HFFc6 (cell line): Measurements from ENCODE around the gene KREMEN2. TPM values are rescaled to one million over a fixed set of nuclear protein-coding genes. Genes with fewer than 3 reads are reported as not detected.

Experiments
- DNase-seq: peaks from one replicate; pipeline ENCODE4 v3.0.0-alpha.2; 2018
- H3K27ac Mint-ChIP-seq: 2 replicates; pipeline ENCODE4 v1.8.0; 2020; ENCODE audit warnings: mild to moderate bottlenecking, mixed read lengths
- H3K27me3 Mint-ChIP-seq: 2 replicates; pipeline ENCODE4 v1.8.0; 2021; ENCODE audit warnings: mild to moderate bottlenecking, moderate library complexity, mixed read lengths; ENCODE audit not compliant: insufficient read depth
- H3K36me3 Mint-ChIP-seq: 2 replicates; pipeline ENCODE4 v1.8.0; 2021; ENCODE audit warnings: low read depth, mixed read lengths
- H3K4me1 Mint-ChIP-seq: 2 replicates; pipeline ENCODE4 v1.8.0; 2020; ENCODE audit warnings: low read depth, mixed read lengths
- H3K4me3 Mint-ChIP-seq: 2 replicates; pipeline ENCODE4 v1.8.0; 2020; ENCODE audit warnings: mild to moderate bottlenecking, moderate library complexity, mixed read lengths
- H3K9me3 Mint-ChIP-seq: 2 replicates; pipeline ENCODE4 v1.8.0; 2020; ENCODE audit warnings: mild to moderate bottlenecking, mixed read lengths
- total RNA-seq, 6 experiments: library from RNA; stranded (reverse); fragmentation: NEBNext Ultra II Directional; extraction: Animal tissue kit (Norgen Biotek cat#: 25700); gene quantifications; 2 replicates in 1 of 6; 3 replicates in 5 of 6; pipeline ENCODE4 v1.2.3, GENCODE V29; 2021
- TF ChIP-seq, protein P1 (sequence below): fragments of 200-600 bp; sonication (generic); IDR thresholded peaks from 2 replicates; pipeline ENCODE4 v1.5.0; 2021; ENCODE audit warnings: antibody characterized with exemption, mild to moderate bottlenecking

KREMEN2 gene
- total RNA-seq, 6 experiments from 2014 or later: not detected

DNA sequence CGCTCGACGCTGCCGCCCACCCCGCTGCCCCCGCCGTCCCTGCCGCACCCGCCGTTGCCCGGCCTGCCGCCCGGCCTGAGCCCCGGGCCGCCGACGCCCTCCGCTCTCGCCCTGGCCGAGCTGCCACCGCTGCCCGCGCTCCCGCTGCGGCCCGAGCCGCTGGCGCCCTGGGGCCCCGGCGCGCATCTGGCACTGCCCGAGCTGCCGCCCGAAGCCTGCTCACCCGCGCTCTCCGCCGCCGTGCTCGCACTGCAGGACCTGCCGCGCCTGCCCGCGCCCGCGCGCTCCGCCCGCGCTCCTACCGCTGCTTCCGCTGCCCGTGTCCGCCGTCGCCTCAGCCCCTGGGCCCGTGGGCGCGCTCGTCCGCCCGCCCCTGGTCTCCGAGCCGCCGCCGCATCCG lies 40.2 kb downstream of the KREMEN2 start:
- DNase-seq: no peak
- no peaks in the 10 kb centered on the region for H3K9me3 Mint-ChIP-seq
- no peak overlapping the region for H3K27ac Mint-ChIP-seq
- H3K4me3 Mint-ChIP-seq: no peak overlapping the region
- H3K27me3 Mint-ChIP-seq: peaks cover 5% of the 10 kb centered on the region; the same call in 1 of the 2 replicates
- no peaks in the 10 kb centered on the region for H3K36me3 Mint-ChIP-seq
- TF ChIP-seq, protein P1, sequence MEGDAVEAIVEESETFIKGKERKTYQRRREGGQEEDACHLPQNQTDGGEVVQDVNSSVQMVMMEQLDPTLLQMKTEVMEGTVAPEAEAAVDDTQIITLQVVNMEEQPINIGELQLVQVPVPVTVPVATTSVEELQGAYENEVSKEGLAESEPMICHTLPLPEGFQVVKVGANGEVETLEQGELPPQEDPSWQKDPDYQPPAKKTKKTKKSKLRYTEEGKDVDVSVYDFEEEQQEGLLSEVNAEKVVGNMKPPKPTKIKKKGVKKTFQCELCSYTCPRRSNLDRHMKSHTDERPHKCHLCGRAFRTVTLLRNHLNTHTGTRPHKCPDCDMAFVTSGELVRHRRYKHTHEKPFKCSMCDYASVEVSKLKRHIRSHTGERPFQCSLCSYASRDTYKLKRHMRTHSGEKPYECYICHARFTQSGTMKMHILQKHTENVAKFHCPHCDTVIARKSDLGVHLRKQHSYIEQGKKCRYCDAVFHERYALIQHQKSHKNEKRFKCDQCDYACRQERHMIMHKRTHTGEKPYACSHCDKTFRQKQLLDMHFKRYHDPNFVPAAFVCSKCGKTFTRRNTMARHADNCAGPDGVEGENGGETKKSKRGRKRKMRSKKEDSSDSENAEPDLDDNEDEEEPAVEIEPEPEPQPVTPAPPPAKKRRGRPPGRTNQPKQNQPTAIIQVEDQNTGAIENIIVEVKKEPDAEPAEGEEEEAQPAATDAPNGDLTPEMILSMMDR: no peak
- H3K4me1 Mint-ChIP-seq: peaks cover 5% of the 10 kb centered on the region; the same call in 1 of the 2 replicates

DNA sequence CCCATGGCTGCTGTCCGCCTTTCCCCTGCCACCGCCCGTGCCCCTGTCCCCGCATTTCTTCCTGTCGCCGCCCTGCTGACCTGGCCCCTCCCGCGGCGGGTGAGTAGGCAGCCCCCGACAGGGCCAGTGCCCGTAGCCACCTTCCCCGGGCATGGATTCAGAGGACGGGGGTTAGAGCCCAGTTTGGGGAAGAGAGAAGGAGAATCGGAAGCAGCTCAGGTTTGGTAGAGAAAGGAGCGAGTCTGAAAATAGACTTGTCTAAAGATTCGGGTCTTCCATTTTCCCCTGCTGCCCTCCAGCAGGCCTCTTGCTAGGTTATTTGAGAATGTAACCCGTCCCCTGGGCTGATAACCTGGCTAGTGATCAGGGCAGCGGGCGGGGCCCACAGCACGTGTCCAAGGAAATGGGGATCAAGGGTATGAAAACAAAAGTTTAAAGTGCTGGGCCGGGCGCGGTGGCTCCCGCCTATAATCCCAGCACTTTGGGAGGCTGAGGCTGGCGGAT lies 40.8 kb downstream of the KREMEN2 start:
- no peaks in the 10 kb centered on the region for H3K36me3 Mint-ChIP-seq
- TF ChIP-seq, protein P1: no peak
- peak overlapping the region; percentile 71 for H3K4me3 Mint-ChIP-seq
- peaks cover 3% of the 10 kb centered on the region; the same call in 1 of the 2 replicates for H3K27me3 Mint-ChIP-seq
- H3K9me3 Mint-ChIP-seq: no peaks in the 10 kb centered on the region
- peaks cover 5% of the 10 kb centered on the region; the same call in 1 of the 2 replicates for H3K4me1 Mint-ChIP-seq
- no peak overlapping the region for H3K27ac Mint-ChIP-seq
- DNase-seq: no peak

DNA sequence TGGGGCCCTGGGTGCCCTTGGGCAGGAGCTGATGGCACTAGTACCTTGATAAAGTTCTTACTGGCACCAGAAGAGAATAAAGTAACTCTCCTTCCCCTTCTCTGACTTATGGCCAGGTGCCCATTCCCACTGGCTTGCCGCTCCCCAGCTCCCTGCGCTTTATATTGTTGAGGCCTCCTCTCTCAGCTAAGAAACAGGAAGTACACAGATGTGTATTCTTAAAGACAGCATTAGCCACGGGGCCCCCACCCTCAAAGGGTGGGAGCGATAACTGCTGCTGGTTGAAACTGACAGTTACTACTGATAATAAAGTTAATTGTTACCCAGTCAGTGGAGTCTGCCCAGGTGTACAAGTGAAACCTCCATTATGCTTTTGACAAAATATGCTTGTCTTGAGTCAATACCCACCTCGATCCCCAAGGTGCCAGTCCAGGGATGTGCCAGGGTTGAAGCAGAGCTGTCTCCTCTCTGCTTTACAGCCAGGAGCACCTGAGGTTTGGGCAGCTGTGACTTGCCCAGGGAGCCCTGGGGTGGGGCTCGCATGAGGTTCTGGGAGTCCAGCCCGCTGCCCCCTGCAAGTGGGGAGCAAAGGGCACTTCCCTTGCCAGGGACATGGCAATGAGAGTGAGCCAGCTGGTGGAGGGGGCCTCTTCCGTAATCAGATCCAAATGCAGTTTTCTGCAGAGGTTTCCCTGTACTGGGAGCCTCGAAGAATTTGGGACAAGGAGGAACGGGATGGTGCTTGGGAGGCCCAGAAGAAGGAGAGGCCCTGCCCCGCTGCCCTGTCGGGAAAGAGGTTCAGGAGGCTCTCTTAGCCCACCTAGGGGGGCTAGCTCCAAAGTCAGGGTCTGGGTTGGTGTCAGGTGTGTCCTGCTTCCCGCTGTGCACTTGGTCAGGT lies 43.2 kb downstream of the KREMEN2 start:
- H3K9me3 Mint-ChIP-seq: no peaks in the 10 kb centered on the region
- no peak overlapping the region for H3K27ac Mint-ChIP-seq
- H3K27me3 Mint-ChIP-seq: peaks cover 9% of the 10 kb centered on the region
- no peaks in the 10 kb centered on the region for H3K36me3 Mint-ChIP-seq
- DNase-seq: no peak
- peaks cover 5% of the 10 kb centered on the region for H3K4me1 Mint-ChIP-seq
- TF ChIP-seq, protein P1: no peak
- H3K4me3 Mint-ChIP-seq: no peak overlapping the region

DNA sequence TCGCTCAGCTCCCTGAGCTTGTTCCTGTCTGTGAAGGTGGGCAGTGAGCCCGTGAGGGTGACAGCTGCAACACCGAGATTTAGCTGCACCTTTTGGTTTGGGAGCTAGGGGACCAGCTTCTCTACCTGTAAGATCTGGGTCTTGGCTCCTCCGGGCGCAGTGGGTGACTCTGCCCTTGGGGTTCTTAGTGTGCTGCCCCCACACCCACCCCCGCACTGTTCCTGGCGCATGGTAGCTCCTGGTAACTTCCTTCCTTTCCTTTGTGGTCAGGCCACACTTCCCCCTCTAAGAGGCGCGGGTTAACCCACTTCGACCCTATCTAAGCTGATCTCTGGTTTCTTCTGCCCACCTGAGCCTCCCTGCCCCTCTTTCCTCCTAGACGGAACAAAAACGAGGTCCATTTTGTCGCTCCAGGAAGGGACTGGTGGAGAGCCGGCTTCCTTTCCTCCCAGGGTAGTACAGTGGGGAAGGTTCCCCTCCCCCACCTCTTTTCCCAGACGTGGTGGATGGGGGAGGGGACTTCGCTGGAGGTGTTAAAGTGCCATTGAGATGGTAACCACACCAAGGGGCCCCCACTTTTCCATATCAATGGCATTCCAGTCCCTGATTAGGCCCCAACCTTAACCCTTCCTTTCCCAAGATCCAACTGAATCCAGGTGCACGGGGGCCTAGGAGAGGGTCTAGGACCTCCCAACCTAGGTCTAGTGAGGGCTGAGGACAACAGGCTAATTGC lies 44.0 kb downstream of the KREMEN2 start:
- no peak for DNase-seq
- peaks cover 14% of the 10 kb centered on the region for H3K4me1 Mint-ChIP-seq
- H3K27ac Mint-ChIP-seq: no peak overlapping the region
- TF ChIP-seq, protein P1: no peak
- no peak overlapping the region for H3K4me3 Mint-ChIP-seq
- no peaks in the 10 kb centered on the region for H3K36me3 Mint-ChIP-seq
- no peaks in the 10 kb centered on the region for H3K9me3 Mint-ChIP-seq
- H3K27me3 Mint-ChIP-seq: peaks cover 17% of the 10 kb centered on the region

DNA sequence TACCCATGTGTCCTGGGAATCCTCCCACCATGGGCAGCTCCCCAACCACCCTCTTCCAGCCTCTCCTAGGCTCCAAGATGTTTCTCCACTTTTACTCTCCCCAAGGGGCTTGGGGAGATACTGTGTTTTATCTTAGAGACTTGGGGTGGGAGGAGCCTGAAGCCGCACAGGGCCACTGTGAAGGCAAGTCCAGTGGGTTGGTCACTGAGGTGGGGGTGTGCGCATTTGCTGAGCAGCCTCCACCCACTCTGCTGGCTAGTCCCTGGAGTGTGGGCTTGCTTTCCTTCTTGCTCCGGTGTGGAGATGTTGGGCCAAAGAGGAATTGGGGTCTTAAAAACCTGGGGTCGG lies 44.6 kb downstream of the KREMEN2 start:
- H3K4me1 Mint-ChIP-seq: peaks cover 18% of the 10 kb centered on the region
- peaks cover 17% of the 10 kb centered on the region for H3K27me3 Mint-ChIP-seq
- no peaks in the 10 kb centered on the region for H3K9me3 Mint-ChIP-seq
- no peaks in the 10 kb centered on the region for H3K36me3 Mint-ChIP-seq
- no peak overlapping the region for H3K4me3 Mint-ChIP-seq
- TF ChIP-seq, protein P1: no peak
- no peak for DNase-seq
- H3K27ac Mint-ChIP-seq: no peak overlapping the region
